Left ventricle myocardium inferior (tissue), 1 donor: ENCODE measurements around the gene PARVB. TPM values are rescaled to one million over a fixed set of nuclear protein-coding genes. Genes with fewer than 3 reads are reported as not detected.

Experiments used
- DNase-seq: peaks from one replicate; pipeline ENCODE4 v3.0.0-alpha.2; 2020
- H3K27ac ChIP-seq: fragments of 200-600 bp; replicated peaks from 2 replicates; pipeline ENCODE4 v1.8.0; 2021
- H3K27me3 ChIP-seq: fragments of 200-600 bp; 2 replicates; pipeline ENCODE4 v1.8.0; 2021; ENCODE audit warnings: low read depth
- H3K36me3 ChIP-seq: fragments of 200-600 bp; 2 replicates; pipeline ENCODE4 v1.8.0; 2021
- H3K4me1 ChIP-seq: fragments of 200-600 bp; 2 replicates; pipeline ENCODE4 v1.8.0; 2021
- H3K4me3 ChIP-seq: fragments of 200-600 bp; 2 replicates; pipeline ENCODE4 v1.8.0; 2021; ENCODE audit warnings: mild to moderate bottlenecking, moderate library complexity
- H3K9me3 ChIP-seq: fragments of 200-600 bp; replicated peaks from 2 replicates; pipeline ENCODE4 v1.8.0; 2021
- CTCF ChIP-seq: fragments of 200-600 bp; IDR thresholded peaks from 2 replicates; pipeline ENCODE4 v1.8.0; 2021; ENCODE audit warnings: antibody characterized with exemption, mild to moderate bottlenecking, borderline replicate concordance
- intact Hi-C: fragments of 100-400 bp; cut with micrococcal nuclease; formaldehyde crosslinking; loops from one replicate; pipeline ENCODE4 v1.11.0; 2022
- total RNA-seq: library from RNA; stranded (reverse); fragmentation: NEBNext Ultra II Directional; extraction: Animal tissue kit (Norgen Biotek cat#: 25700); gene quantifications from one replicate; pipeline ENCODE4 v1.2.1, GENCODE V29; 2021
- donor health status: DM: no; HTN: yes; CAD: no; lungs with severe emphysema.

Gene PARVB
- total RNA-seq, 1 donor from 2014 or later: 155 TPM

- peaks cover 82% of the 10 kb centered on the region for H3K4me1 ChIP-seq
- H3K27ac ChIP-seq: peak overlapping the region; percentile 98
- peak overlapping the region; percentile 80 for H3K4me3 ChIP-seq
- H3K36me3 ChIP-seq: no peaks in the 10 kb centered on the region
- no peaks in the 10 kb centered on the region for H3K27me3 ChIP-seq
- no peaks in the 10 kb centered on the region for H3K9me3 ChIP-seq
- TF ChIP-seq CTCF: no peak
- DNase-seq: peak; percentile 76
- intact Hi-C loops: no loop called here
Observed at GRCh38 chr22:44023404-44024287, 456 bp upstream of the PARVB start.

GRCh38 chr22:44025171-44026065, 1.3 kb downstream of the PARVB start:
- intact Hi-C loops: no loop called here

DNA sequence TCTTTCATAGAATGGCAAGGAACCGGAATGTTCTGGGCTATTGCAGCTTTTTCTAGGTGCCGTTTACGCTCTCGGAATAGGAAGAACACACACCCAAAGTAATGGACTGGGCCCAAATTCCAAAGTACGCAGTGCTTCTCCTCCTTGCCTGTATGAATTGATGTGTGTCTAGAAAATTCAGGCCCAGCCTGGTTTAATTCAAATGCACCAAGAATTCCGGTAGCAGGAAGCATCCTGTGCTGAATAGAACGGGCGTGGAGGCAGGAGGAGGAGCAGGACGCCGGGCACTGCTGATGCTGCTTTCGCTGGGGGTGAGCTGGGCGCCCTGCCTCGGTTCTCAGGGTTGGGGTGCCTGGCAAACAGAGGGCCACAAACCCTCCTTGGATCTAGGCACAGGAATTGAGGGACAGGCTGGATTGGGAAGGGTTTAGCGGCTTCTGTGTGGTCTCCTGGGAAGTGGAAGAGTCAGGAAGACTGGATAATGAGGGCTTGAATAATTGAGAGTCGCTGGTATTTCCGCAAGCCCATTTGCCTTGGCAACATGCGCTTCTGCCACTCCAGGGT, 2.0 kb downstream of the PARVB start:
- H3K27me3 ChIP-seq: no peaks in the 10 kb centered on the region
- H3K4me3 ChIP-seq: peak overlapping the region; percentile 80
- no peaks in the 10 kb centered on the region for H3K9me3 ChIP-seq
- peak overlapping the region; percentile 98 for H3K27ac ChIP-seq
- intact Hi-C loops: no loop called here
- peaks cover 89% of the 10 kb centered on the region for H3K4me1 ChIP-seq
- H3K36me3 ChIP-seq: no peaks in the 10 kb centered on the region
- no peak for TF ChIP-seq CTCF
- DNase-seq: no peak

More at GRCh38 chr22:44025171-44026065, 1.3 kb downstream of the PARVB start:
- no peaks in the 10 kb centered on the region for H3K36me3 ChIP-seq
- peaks cover 85% of the 10 kb centered on the region for H3K4me1 ChIP-seq
- peak overlapping the region; percentile 98 for H3K27ac ChIP-seq
- TF ChIP-seq CTCF: no peak
- H3K4me3 ChIP-seq: peak overlapping the region; percentile 80
- no peaks in the 10 kb centered on the region for H3K27me3 ChIP-seq
- H3K9me3 ChIP-seq: no peaks in the 10 kb centered on the region
- DNase-seq: peak; percentile 64

- Histone ChIP-seq H3K36me3 (no peaks in the 10 kb centered on the region), H3K27ac (peak overlapping the region; percentile 98), H3K4me3 (peak overlapping the region; percentile 80), H3K27me3 (no peaks in the 10 kb centered on the region), H3K9me3 (no peaks in the 10 kb centered on the region), H3K4me1 (peaks cover 95% of the 10 kb centered on the region)
- peak; percentile 84 for DNase-seq
- TF ChIP-seq CTCF: no peak
- intact Hi-C loops: no loop called here
Observed at GRCh38 chr22:44026630-44027511, 2.8 kb downstream of the PARVB start.
